ENCODE measurements around the gene TBX20.

TBX20 gene

GRCh38 chr7:35185908-35186731 lies 67.8 kb downstream of the TBX20 start (continued):
- TF ChIP-seq ZNF19 (tag by site-specific recombination; IDR thresholded peaks at IDR 0.05; ENCODE audit: low read depth) (no peak), ZNF140 (tag by site-specific recombination; IDR thresholded peaks at IDR 0.05) (no peak), PRDM6 (tag by site-specific recombination; IDR thresholded peaks at IDR 0.05) (no peak), ZNF600 (tag by site-specific recombination; IDR thresholded peaks at IDR 0.05) (no peak), ZFHX2 (tag by site-specific recombination; conservative IDR thresholded peaks at IDR 0.05) (peak; percentile 59), HOXA7 (CRISPR knock-in tag; IDR thresholded peaks at IDR 0.05; ENCODE audit: borderline replicate concordance) (no peak), ZNF777 (tag by site-specific recombination; IDR thresholded peaks at IDR 0.05; ENCODE audit: borderline replicate concordance) (no peak), ZNF155 (tag by site-specific recombination; IDR thresholded peaks at IDR 0.05) (no peak), ZNF658 (tag by site-specific recombination; IDR thresholded peaks at IDR 0.05) (no peak), ZNF530 (tag by site-specific recombination; IDR thresholded peaks at IDR 0.05; ENCODE audit: low read depth) (no peak), SP2 (tag by site-specific recombination; IDR thresholded peaks at IDR 0.05) (peak; percentile 33), SCRT1 (tag by site-specific recombination; IDR thresholded peaks at IDR 0.05; ENCODE audit: borderline replicate concordance) (no peak), ZNF529 (tag by site-specific recombination; IDR thresholded peaks at IDR 0.05; ENCODE audit: insufficient replicate concordance) (no peak), ZNF302 (tag by site-specific recombination; IDR thresholded peaks at IDR 0.05; ENCODE audit: low read depth) (no peak), ZNF26 (tag by site-specific recombination; IDR thresholded peaks at IDR 0.05) (no peak), ZNF830 (tag by site-specific recombination; IDR thresholded peaks at IDR 0.05; ENCODE audit: low read depth) (no peak), ZSCAN4 (tag by site-specific recombination; IDR thresholded peaks at IDR 0.05) (no peak), ATF2 (tag by site-specific recombination; IDR thresholded peaks at IDR 0.05; ENCODE audit: low read depth) (no peak), ZNF266 (tag by site-specific recombination; IDR thresholded peaks at IDR 0.05; ENCODE audit: low read depth) (no peak), GLIS1 (tag by site-specific recombination; IDR thresholded peaks at IDR 0.05) (peak; percentile 60), ZNF394 (tag by site-specific recombination; IDR thresholded peaks at IDR 0.05; ENCODE audit: borderline replicate concordance) (no peak), SETDB1 (IDR thresholded peaks at IDR 0.05; ENCODE audit: insufficient read length, low read length) (no peak)
- TF ChIP-seq, protein P1, sequence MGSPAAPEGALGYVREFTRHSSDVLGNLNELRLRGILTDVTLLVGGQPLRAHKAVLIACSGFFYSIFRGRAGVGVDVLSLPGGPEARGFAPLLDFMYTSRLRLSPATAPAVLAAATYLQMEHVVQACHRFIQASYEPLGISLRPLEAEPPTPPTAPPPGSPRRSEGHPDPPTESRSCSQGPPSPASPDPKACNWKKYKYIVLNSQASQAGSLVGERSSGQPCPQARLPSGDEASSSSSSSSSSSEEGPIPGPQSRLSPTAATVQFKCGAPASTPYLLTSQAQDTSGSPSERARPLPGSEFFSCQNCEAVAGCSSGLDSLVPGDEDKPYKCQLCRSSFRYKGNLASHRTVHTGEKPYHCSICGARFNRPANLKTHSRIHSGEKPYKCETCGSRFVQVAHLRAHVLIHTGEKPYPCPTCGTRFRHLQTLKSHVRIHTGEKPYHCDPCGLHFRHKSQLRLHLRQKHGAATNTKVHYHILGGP (tag by site-specific recombination; IDR thresholded peaks at IDR 0.05) = no peak
- TF ChIP-seq, protein P2, sequence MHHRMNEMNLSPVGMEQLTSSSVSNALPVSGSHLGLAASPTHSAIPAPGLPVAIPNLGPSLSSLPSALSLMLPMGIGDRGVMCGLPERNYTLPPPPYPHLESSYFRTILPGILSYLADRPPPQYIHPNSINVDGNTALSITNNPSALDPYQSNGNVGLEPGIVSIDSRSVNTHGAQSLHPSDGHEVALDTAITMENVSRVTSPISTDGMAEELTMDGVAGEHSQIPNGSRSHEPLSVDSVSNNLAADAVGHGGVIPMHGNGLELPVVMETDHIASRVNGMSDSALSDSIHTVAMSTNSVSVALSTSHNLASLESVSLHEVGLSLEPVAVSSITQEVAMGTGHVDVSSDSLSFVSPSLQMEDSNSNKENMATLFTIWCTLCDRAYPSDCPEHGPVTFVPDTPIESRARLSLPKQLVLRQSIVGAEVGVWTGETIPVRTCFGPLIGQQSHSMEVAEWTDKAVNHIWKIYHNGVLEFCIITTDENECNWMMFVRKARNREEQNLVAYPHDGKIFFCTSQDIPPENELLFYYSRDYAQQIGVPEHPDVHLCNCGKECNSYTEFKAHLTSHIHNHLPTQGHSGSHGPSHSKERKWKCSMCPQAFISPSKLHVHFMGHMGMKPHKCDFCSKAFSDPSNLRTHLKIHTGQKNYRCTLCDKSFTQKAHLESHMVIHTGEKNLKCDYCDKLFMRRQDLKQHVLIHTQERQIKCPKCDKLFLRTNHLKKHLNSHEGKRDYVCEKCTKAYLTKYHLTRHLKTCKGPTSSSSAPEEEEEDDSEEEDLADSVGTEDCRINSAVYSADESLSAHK (tag by site-specific recombination; IDR thresholded peaks at IDR 0.05) = no peak
- TF ChIP-seq, protein P3, sequence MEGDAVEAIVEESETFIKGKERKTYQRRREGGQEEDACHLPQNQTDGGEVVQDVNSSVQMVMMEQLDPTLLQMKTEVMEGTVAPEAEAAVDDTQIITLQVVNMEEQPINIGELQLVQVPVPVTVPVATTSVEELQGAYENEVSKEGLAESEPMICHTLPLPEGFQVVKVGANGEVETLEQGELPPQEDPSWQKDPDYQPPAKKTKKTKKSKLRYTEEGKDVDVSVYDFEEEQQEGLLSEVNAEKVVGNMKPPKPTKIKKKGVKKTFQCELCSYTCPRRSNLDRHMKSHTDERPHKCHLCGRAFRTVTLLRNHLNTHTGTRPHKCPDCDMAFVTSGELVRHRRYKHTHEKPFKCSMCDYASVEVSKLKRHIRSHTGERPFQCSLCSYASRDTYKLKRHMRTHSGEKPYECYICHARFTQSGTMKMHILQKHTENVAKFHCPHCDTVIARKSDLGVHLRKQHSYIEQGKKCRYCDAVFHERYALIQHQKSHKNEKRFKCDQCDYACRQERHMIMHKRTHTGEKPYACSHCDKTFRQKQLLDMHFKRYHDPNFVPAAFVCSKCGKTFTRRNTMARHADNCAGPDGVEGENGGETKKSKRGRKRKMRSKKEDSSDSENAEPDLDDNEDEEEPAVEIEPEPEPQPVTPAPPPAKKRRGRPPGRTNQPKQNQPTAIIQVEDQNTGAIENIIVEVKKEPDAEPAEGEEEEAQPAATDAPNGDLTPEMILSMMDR (tag by site-specific recombination; IDR thresholded peaks at IDR 0.05) = no peak

All from HEK293 (cell line).